ENCODE results near the gene IL6.

GRCh38 chr7:22683379-22683778, 43.6 kb upstream of the IL6 start:
- TF ChIP-seq RAD21 (IDR thresholded peaks at IDR 0.05; ENCODE audit: low read length) (no peak), GATA2 (CRISPR knock-in tag; IDR thresholded peaks at IDR 0.05) (no peak), CTCF (IDR thresholded peaks at IDR 0.05) (no peak), YY1 (IDR thresholded peaks at IDR 0.05; ENCODE audit: low read depth) (no peak), RFX5 (IDR thresholded peaks at IDR 0.05; ENCODE audit: low read length) (no peak), EP300 (IDR thresholded peaks at IDR 0.05; ENCODE audit: borderline replicate concordance in 1 of 2, low read depth in 1 of 2, low read length in 1 of 2) (no peak), ELF1 (IDR thresholded peaks at IDR 0.05) (no peak), EZH2phosphoT487 (IDR thresholded peaks at IDR 0.05; ENCODE audit: borderline replicate concordance, low read depth) (no peak), ZBTB33 (IDR thresholded peaks at IDR 0.05; ENCODE audit: borderline replicate concordance, low read depth) (no peak), IRF3 (IDR thresholded peaks at IDR 0.05; ENCODE audit: low read depth, low read length) (no peak), PBX3 (IDR thresholded peaks at IDR 0.05) (no peak), SMC3 (IDR thresholded peaks at IDR 0.05; ENCODE audit: low read depth, low read length) (no peak), SIN3A (IDR thresholded peaks at IDR 0.05; ENCODE audit: borderline replicate concordance, low read depth, low read length) (no peak)

Data from SK-N-SH (cell line).